Osteocyte (in vitro differentiated cells): ENCODE results near the gene TMPRSS11D. TPM values are rescaled to one million over a fixed set of nuclear protein-coding genes. Genes with fewer than 3 reads are reported as not detected.

Source experiments
- DNase-seq: peaks from one replicate; pipeline ENCODE4 v3.0.0; 2021; ENCODE audit warnings: mixed read lengths; ENCODE audit not compliant: unreplicated experiment; ENCODE audit errors: extremely low spot score
- H3K27ac Mint-ChIP-seq: one replicate; pipeline ENCODE4 v1.8.0; 2021; ENCODE audit warnings: mild to moderate bottlenecking, mixed read lengths; ENCODE audit not compliant: unreplicated experiment
- H3K27me3 Mint-ChIP-seq: one replicate; pipeline ENCODE4 v1.8.0; 2021; ENCODE audit warnings: mixed read lengths; ENCODE audit not compliant: unreplicated experiment
- H3K36me3 Mint-ChIP-seq: one replicate; pipeline ENCODE4 v1.8.0; 2021; ENCODE audit warnings: mixed read lengths; ENCODE audit not compliant: unreplicated experiment
- H3K4me1 Mint-ChIP-seq: one replicate; pipeline ENCODE4 v1.8.0; 2021; ENCODE audit warnings: mixed read lengths; ENCODE audit not compliant: unreplicated experiment
- H3K4me3 Mint-ChIP-seq: one replicate; pipeline ENCODE4 v1.8.0; 2021; ENCODE audit warnings: mild to moderate bottlenecking, moderate library complexity, mixed read lengths; ENCODE audit not compliant: unreplicated experiment
- H3K9me3 Mint-ChIP-seq: one replicate; pipeline ENCODE4 v1.8.0; 2021; ENCODE audit warnings: mixed read lengths; ENCODE audit not compliant: unreplicated experiment
- long read RNA-seq: library from polyadenylated mRNA; unstranded; transcript quantifications from one replicate; pipeline ENCODE4 v2.0.0, GENCODE V29; 2021
- total RNA-seq: library from RNA; stranded (reverse); gene quantifications from 2 replicates; pipeline ENCODE4 v1.2.1, GENCODE V29; 2021
- TF ChIP-seq, protein P1 (sequence below): fragments of 200-600 bp; sonication (generic); IDR thresholded peaks from 2 replicates; pipeline ENCODE4 v1.5.0; 2021; ENCODE audit warnings: antibody characterized with exemption, mild to moderate bottlenecking, moderate library complexity

TMPRSS11D gene, protein sequence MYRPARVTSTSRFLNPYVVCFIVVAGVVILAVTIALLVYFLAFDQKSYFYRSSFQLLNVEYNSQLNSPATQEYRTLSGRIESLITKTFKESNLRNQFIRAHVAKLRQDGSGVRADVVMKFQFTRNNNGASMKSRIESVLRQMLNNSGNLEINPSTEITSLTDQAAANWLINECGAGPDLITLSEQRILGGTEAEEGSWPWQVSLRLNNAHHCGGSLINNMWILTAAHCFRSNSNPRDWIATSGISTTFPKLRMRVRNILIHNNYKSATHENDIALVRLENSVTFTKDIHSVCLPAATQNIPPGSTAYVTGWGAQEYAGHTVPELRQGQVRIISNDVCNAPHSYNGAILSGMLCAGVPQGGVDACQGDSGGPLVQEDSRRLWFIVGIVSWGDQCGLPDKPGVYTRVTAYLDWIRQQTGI
- total RNA-seq, result not detected in 2 replicates
- long read RNA-seq, result 0 reads

DNA sequence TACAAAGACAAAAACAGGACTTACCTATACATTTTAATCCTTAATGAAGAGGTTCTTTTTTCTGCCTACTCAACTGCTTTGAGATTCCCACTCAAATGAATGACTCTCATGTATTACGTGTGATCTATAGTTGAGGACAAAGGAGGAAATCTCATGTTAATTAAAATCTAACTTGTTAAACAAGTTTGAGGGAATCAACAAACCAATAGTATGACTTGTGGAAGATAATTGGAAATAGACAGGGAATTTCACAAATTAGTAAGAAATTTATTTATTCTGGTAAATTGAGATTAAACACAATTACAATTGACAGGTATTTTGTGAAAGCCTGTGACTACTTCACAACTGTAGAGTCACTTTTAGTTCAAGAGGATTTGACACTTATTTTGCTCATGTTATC lies at the start of gene TMPRSS11D:
TSS of gene TMPRSS11D (minus strand) at position 101 of the 400 bp plus-strand sequence. CDS start at position 32, 69 bp downstream.
- Mint-ChIP-seq H3K4me3 (no peak within 1 kb of the TSS), H3K36me3 (no peaks in the 10 kb centered on the region), H3K27me3 (no peaks in the 10 kb centered on the region), H3K27ac (no peak within 1 kb of the TSS), H3K9me3 (no peaks in the 10 kb centered on the region), H3K4me1 (peaks cover 8% of the 10 kb centered on the region)
- TF ChIP-seq, protein P1, sequence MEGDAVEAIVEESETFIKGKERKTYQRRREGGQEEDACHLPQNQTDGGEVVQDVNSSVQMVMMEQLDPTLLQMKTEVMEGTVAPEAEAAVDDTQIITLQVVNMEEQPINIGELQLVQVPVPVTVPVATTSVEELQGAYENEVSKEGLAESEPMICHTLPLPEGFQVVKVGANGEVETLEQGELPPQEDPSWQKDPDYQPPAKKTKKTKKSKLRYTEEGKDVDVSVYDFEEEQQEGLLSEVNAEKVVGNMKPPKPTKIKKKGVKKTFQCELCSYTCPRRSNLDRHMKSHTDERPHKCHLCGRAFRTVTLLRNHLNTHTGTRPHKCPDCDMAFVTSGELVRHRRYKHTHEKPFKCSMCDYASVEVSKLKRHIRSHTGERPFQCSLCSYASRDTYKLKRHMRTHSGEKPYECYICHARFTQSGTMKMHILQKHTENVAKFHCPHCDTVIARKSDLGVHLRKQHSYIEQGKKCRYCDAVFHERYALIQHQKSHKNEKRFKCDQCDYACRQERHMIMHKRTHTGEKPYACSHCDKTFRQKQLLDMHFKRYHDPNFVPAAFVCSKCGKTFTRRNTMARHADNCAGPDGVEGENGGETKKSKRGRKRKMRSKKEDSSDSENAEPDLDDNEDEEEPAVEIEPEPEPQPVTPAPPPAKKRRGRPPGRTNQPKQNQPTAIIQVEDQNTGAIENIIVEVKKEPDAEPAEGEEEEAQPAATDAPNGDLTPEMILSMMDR, result no peak
- DNase-seq, result no peak

DNA sequence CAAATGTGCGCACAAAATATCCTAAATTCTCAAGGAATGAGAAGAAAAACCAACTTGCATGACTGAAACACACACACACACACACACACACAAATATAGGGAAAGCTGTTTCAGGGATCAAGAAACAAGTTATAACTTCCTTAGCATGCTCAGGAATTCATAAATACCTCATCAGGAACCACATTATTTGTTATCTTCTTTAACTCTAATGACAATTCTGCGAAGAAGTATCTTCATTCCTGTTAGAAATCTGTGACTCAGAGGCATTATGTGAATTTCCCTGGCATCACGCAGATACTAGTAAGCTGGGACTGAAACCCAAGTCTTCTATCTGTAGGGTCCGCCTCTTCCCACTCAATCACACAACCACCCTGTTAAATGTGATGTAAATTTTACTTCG lies 49.2 kb upstream of the TMPRSS11D start:
- Mint-ChIP-seq H3K36me3 (no peaks in the 10 kb centered on the region), H3K4me3 (no peak overlapping the region)
- no peak for DNase-seq

DNA sequence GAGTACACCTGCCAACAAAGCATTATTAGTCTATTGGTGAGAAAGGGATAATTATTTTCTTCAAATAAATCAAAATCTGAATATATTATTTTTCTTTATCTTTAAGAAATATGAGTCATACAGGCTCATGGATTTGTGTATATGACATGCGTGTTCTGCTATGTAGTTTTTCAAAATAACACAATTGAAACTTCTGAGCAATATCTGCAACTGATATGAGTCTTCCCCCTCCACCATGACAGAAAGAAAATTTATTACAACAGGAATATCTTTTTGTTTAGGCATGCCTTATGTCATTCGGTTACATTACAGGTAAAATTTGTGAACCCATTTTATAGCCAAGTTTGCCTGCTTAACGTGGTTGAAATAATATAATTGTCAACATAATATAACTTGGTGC lies 47.5 kb upstream of the TMPRSS11D start:
- Mint-ChIP-seq H3K4me3 (no peak overlapping the region), H3K9me3 (no peaks in the 10 kb centered on the region), H3K27me3 (peaks cover 17% of the 10 kb centered on the region), H3K36me3 (no peaks in the 10 kb centered on the region), H3K4me1 (no peaks in the 10 kb centered on the region), H3K27ac (no peak overlapping the region)
- no peak for DNase-seq
- TF ChIP-seq, protein P1, result no peak

More for the DNA sequence above, 49.2 kb upstream of the TMPRSS11D start:
- no peak overlapping the region for H3K27ac Mint-ChIP-seq
- peaks cover under 1% of the 10 kb centered on the region for H3K9me3 Mint-ChIP-seq
- H3K4me1 Mint-ChIP-seq, result no peaks in the 10 kb centered on the region
- TF ChIP-seq, protein P1, result no peak
- H3K27me3 Mint-ChIP-seq, result peaks cover 17% of the 10 kb centered on the region

DNA sequence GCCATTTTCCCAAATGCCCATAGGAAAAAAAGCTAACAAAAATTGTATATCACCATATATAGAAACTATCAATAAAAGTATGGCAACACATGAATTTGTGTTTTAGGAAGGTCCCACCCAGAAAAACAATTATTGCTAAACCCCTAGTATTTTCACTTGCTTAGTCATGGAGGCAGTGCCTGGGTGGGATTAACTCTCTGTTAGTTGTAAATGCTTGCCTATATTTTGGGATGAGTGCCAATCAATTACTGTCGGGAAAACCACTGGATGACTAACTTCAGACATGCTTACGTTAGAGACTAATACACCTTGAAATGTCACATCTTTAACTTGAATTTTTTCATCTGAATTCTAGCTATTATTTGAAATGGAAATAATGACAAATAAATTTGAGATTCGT lies 45.6 kb upstream of the TMPRSS11D start:
- Mint-ChIP-seq H3K27ac (no peak overlapping the region), H3K4me3 (no peak overlapping the region), H3K4me1 (no peaks in the 10 kb centered on the region), H3K36me3 (no peaks in the 10 kb centered on the region), H3K27me3 (peaks cover 11% of the 10 kb centered on the region), H3K9me3 (no peaks in the 10 kb centered on the region)
- DNase-seq, result no peak
- TF ChIP-seq, protein P1, result no peak

DNA sequence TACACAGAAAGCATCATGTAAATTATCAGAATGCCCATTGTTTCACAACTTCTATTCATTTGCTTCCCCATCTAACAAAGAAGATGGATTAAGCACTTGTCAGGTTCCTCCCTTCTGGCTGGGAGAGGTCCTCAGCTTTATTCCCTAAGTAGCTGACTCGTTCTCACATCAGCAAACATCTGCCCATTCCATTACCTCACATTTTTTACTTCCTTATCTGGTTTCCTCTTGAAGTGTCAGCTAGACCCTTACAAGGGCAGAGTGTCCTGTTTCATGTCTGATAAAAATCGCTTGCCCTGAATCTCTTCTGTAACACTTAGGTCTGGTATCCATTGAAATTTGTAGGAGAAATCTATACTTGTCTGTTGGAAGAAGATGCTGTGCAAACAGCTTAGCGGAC lies 44.7 kb upstream of the TMPRSS11D start:
- Mint-ChIP-seq H3K4me3 (no peak overlapping the region), H3K27ac (no peak overlapping the region), H3K4me1 (no peaks in the 10 kb centered on the region), H3K9me3 (no peaks in the 10 kb centered on the region), H3K27me3 (peaks cover 6% of the 10 kb centered on the region), H3K36me3 (no peaks in the 10 kb centered on the region)
- TF ChIP-seq, protein P1, result no peak
- DNase-seq, result no peak
